ENCODE results near the gene TTLL12.

GRCh38 chr22:43172191-43172590, 14.7 kb downstream of the TTLL12 start:
- TF ChIP-seq GATA2 (IDR thresholded peaks at IDR 0.05; ENCODE audit: low read depth, low read length), result no peak
- TF ChIP-seq GATA3 (IDR thresholded peaks at IDR 0.05; ENCODE audit: low read depth, low read length), result no peak
